AG09319 (cell line): ENCODE results near the gene ATXN7L3.

Source experiments
- DNase-seq: peaks from one replicate; pipeline ENCODE4 v3.0.0-alpha.2; 2010; ENCODE audit warnings: low read depth; ENCODE audit errors: extremely low read depth
- TF ChIP-seq, protein P1 (sequence below): IDR thresholded peaks from 2 replicates; pipeline ENCODE4 v1.5.1; 2011; ENCODE audit warnings: low read depth, mild to moderate bottlenecking, inconsistent platforms, low read length, moderate library complexity

ATXN7L3 gene

GRCh38 chr17:44211281-44212265 lies 11.9 kb upstream of the ATXN7L3 start:
- DNase-seq: no peak
- TF ChIP-seq, protein P1, sequence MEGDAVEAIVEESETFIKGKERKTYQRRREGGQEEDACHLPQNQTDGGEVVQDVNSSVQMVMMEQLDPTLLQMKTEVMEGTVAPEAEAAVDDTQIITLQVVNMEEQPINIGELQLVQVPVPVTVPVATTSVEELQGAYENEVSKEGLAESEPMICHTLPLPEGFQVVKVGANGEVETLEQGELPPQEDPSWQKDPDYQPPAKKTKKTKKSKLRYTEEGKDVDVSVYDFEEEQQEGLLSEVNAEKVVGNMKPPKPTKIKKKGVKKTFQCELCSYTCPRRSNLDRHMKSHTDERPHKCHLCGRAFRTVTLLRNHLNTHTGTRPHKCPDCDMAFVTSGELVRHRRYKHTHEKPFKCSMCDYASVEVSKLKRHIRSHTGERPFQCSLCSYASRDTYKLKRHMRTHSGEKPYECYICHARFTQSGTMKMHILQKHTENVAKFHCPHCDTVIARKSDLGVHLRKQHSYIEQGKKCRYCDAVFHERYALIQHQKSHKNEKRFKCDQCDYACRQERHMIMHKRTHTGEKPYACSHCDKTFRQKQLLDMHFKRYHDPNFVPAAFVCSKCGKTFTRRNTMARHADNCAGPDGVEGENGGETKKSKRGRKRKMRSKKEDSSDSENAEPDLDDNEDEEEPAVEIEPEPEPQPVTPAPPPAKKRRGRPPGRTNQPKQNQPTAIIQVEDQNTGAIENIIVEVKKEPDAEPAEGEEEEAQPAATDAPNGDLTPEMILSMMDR: no peak

GRCh38 chr17:44210342-44211192 lies 10.9 kb upstream of the ATXN7L3 start:
- TF ChIP-seq, protein P1: peak; percentile 77
- no peak for DNase-seq

DNA sequence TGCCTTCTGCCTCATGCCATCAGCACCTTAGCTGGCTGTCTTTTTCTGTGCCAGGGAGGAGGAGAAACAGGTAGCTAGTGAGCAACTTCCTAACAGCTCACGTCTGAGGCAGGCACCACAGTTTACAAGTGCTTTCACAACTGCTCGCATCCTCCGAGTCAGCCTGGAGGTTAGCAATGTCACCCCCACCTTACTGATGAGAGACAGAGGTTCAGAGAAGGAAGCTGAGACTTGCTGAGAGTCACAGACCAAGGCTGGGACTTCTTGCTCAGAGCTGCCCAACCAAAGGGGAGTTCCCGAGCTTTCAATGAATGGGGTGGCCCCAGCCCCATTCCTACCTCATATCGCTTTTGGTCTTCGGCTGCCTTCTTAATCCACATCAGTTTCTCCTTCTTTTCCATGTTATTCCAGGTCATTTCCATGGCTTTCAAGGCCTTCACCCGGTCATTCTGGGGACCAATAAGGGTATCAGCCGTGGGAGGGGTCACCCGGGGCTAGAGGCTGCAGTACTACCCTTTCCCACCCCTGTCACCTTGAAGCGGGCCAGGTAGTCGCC lies 10.2 kb upstream of the ATXN7L3 start:
- no peak for DNase-seq
- TF ChIP-seq, protein P1: no peak

GRCh38 chr17:44207743-44208142 lies 8.1 kb upstream of the ATXN7L3 start:
- TF ChIP-seq, protein P1: no peak
- DNase-seq: no peak

DNA sequence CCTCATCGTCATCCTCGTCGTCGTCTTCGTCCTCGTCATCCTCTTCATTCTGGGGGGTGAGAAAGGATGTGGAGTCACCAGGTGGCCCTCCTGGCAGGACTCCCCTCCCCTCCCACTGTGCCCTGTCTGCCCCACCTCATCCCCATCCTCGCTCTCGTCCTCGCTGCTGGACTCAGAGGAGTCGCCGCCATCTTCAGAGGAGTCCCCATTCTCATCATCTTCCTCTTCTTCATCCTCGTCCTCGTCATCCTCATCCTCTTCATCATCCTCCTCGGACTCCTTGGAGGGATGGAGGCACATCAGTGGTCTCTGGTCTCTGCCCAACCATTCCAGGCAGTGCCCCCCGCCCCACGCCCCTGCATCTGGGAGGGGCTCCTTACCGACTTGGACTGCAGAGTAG lies 7.6 kb upstream of the ATXN7L3 start:
- TF ChIP-seq, protein P1: no peak
- DNase-seq: no peak

DNA sequence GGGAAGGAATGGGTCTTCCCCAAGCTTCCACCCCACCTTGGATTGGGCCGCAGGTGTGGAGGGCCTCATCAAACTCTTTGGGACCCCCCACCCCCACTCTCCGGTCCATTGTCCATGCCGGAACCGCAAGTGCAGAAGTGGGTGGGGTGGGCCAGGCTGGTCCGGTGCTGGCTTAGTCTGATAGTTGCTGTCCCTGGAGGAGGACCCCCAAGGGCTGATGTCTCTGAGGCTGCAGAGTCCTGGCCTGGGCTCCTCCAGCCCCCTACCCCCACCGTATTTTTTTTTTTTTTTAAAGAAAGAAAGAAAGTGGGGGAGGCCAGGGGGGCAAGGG lies 7.1 kb upstream of the ATXN7L3 start:
- TF ChIP-seq, protein P1: no peak
- DNase-seq: no peak
